GM12873 (cell line): ENCODE data around the gene OR7C1.
"Not testable (repeated sequence)": the region's sequence is repeated elsewhere in the genome, so short reads cannot be mapped to it uniquely, and the experiment has no call there.

Experiments
- TF ChIP-seq, protein P1 (sequence below): IDR thresholded peaks from 2 replicates; pipeline ENCODE4 v1.5.1; 2012; ENCODE audit warnings: low read depth, mild to moderate bottlenecking, moderate library complexity, low read length, control low read depth; ENCODE audit not compliant: insufficient read depth; ENCODE audit errors: missing control alignments

Gene OR7C1

DNA sequence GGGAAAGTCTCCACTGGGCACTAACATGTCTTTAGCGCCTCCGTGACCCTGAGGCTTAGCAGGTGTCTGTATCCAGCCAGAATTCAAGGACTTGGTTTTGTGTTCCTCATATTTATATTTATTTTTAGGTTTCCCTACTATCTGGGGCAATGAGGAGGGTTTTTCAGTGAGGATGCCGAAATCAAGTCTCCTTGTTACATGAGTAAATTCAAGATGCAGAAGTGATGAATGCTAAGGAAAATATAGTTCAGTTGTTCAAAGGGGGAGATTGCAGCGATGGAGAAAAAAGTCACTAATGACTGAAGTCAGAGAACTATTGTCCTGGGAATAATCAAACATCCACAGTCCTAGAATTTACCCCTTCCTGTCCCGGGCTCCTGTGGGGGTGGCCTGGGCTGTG is 55.8 kb downstream of the OR7C1 start:
- TF ChIP-seq, protein P1, sequence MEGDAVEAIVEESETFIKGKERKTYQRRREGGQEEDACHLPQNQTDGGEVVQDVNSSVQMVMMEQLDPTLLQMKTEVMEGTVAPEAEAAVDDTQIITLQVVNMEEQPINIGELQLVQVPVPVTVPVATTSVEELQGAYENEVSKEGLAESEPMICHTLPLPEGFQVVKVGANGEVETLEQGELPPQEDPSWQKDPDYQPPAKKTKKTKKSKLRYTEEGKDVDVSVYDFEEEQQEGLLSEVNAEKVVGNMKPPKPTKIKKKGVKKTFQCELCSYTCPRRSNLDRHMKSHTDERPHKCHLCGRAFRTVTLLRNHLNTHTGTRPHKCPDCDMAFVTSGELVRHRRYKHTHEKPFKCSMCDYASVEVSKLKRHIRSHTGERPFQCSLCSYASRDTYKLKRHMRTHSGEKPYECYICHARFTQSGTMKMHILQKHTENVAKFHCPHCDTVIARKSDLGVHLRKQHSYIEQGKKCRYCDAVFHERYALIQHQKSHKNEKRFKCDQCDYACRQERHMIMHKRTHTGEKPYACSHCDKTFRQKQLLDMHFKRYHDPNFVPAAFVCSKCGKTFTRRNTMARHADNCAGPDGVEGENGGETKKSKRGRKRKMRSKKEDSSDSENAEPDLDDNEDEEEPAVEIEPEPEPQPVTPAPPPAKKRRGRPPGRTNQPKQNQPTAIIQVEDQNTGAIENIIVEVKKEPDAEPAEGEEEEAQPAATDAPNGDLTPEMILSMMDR, result no peak

DNA sequence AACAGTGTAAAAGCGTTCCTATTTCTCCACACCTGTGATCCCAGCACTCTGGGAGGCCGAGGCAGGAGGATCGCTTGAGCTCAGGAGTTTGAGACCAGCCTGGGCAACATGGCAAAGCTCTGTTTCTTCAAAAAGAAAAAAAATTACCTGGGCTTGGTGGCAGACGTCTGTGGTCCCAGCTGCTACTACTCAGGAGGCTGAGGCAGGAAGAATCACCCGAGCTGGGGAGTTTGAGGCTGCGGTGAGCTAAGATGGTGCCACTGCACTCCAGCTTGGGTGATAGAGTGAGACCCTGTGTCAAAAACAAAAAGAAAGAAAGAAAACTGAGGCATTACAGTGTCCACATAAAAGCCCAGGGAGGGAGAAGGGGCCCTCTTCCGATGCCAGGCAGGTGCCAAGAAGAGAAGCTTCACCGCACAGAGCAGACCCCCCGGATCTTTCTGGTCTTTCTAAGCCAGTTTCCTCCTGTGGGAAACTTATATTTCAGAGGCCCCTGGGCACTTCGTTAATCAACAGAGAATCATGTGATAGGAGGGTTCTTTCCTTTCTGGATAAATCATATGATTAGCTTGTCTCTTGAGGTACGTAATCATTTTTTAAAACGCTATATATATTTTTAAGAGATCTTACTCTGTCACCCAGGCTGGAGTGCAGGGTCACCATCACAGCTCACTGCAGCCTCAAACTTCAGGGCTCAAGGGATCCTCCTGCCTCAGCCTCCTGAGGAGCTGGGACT is 56.7 kb downstream of the OR7C1 start, which contains the start of gene ADGRE2:
ADGRE2 (minus strand) TSS at position 451 of the 736 bp plus-strand sequence. CDS start 1,804 bp downstream, outside the sequence.
- TF ChIP-seq, protein P1, result not testable (repeated sequence)

DNA sequence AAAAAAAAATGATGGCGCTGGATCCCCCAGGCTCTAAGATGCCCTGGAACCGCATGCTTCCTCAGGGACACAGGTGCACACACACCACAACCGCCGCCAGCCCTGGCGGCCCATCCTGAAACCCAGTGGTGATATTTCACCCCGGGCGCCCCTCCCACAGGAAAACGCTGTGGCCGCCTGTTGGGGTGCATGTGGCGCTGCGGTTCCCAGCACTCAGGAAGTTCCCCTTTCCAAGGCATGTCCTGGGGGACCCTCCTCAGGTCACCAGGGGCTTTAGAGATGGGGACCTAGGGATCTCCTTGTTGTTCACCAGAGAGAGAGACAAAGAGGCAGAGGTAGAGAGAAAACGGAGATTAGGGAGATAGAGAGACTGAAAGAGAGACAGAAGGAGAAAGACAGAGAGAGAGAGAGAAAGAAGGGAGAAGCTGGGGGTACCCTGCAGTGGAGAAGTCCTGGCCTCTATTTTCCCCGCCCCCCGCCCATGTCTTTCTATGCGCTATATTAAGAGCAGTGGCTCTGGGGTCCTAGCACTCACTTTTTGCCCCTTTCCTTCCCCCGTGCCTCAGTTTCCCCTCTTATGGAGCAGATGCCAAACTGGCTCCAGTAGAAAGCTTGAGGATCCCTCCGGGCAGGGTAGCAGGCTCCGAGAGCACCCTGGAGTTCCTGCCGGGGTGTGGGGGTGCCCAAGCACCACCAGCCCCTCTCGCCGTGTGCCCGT is 59.0 kb downstream of the OR7C1 start:
- TF ChIP-seq, protein P1, result peak; percentile 5

DNA sequence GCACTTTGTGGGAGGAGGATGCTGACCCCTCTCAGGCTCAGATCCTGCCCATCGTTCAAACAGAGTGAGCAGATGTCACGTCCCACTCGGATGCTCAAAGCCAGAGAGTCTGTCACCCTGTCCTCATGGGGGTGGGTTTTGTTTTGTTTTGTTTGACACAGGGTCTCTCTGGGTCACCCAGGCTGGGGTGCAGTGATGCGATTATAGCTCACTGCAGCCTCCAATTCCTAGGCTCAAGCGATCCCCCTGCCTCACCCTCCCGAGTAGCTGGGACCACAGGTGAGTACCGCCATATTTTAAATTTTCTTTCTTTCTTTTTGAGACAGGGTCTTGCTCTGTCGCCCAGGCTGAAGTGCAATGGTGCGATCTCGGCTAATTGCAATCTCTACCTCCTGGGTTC is 60.6 kb downstream of the OR7C1 start:
- TF ChIP-seq, protein P1, result no peak

DNA sequence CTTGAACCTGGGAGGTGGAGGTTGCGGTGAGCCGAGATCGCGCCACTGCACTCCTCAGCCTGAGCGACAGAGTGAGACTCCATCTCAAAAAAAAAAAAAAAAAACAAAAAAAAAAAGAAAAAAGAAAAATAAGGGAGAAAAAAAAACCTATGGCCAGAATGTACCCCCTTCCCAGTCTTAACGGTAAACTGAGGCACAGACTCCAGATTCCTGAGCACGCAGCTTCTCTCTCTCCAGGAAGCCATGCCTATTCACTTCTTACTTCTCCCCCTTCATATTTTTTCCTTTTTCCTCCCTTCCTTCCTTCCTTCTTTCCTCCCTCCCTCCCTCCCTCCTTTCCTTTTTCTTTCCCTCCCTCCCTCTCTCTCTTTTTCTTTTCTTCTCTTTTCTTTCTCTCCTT is 62.0 kb downstream of the OR7C1 start:
- TF ChIP-seq, protein P1, result no peak

DNA sequence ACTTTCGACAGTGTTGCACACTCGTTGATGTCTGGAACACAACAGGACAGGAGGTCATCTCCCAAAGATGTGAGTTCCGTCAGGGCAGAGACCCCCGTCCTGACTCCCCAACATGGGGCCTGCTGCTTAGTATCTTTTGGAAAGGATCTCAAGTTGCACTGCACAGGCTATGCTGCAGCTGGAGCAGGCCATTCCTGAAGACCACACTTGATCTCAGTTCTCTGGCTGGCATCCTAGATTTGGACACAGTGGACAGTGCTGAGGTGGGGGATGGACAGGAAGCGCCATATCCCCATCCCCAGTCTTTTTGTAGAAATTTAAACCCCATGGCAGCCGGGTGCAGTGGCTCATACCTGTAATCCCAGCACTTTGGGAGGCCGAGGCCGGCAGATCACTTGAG is 62.5 kb downstream of the OR7C1 start:
- TF ChIP-seq, protein P1, result no peak
